ENCODE results near the gene TMEM179B. TPM values are rescaled to one million over a fixed set of nuclear protein-coding genes. Genes with fewer than 3 reads are reported as not detected.

The TMEM179B gene
- total RNA-seq, 2 experiments from 2014 or later, result 34.7 to 37.4 TPM

DNA sequence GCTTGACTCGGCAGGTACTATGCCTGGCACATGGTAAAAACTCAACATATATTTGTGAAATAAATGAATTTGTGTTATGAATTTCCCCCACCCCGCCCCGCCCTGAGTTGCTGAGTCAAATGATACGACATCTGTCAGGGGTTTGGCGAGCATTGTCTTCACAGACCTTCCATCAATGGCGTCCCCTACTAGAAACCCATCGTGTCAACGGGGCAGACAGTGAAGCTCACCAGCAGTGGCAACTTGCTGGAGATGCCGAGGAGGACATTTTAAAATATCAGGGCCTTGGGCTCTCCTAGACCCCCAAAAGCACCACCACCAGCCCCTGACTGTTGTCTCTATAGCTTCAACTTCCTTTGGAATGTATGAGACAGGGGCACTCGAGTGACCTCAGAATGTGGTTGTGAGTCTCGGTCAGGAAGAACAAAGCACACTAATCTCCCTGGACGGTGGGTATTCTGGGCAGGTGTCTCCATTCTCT lies 18.8 kb downstream of the TMEM179B start:
- peak; percentile 19 for ATAC-seq (ENCODE audit: poor library complexity)
- ChIA-PET CTCF (interaction anchor here (0.6 to 3.9 kb wide), 7 partner anchors 15 to 381 kb away, joined by 3 to 32 read pairs (median 5); partner anchors contain the start of genes SLC3A2 and TMEM179B), POLR2A (interaction anchor here (0.6 to 6.5 kb wide), 22 partner anchors 10 to 838 kb away, joined by 3 to 96 read pairs (median 4); partner anchors contain the start of genes C11orf98, CSKMT, HNRNPUL2 and POLR2G)
- no peaks in the 10 kb centered on the region for H3K9me3 Mint-ChIP-seq
- peaks cover 41% of the 10 kb centered on the region for H3K4me1 Mint-ChIP-seq (ENCODE audit: low read depth)
- H3K36me3 Mint-ChIP-seq (ENCODE audit: low read depth), result peaks cover 47% of the 10 kb centered on the region
- H3K9me3 ChIP-seq (ENCODE audit: control insufficient read depth in 1 of 2, insufficient read depth in 1 of 2, low read length in 2 of 2), result no peaks in the 10 kb centered on the region
- H3K27me3 Mint-ChIP-seq, result no peaks in the 10 kb centered on the region
- peak overlapping the region; percentile 98 for H3K4me3 Mint-ChIP-seq
- H3K27ac Mint-ChIP-seq, result peak overlapping the region; percentile 97
- intact Hi-C loops (cut with DNase I, micrococcal nuclease), result loop anchor here (1.0 to 2.0 kb wide), 5 partner anchors 14 to 77 kb away; partner anchors contain the start of genes WDR74 (in 2 of the 2), STX5 (in 1 of the 2), TEX54 (in 1 of the 2) and TMEM179B (in 1 of the 2)
- H3K4me3 ChIP-seq (ENCODE audit: low read length), result peak overlapping the region; percentile 70
- peaks cover 30% of the 10 kb centered on the region for H3K36me3 ChIP-seq (ENCODE audit: insufficient read depth, low read length)
- DNase-seq, result peak in 6 of 14 experiments; percentile 7 to 66 (median 22)
- H3K27me3 ChIP-seq (ENCODE audit: control insufficient read depth in 1 of 2, insufficient read depth in 2 of 2, low read length in 2 of 2), result no peaks in the 10 kb centered on the region
- peaks cover 36% of the 10 kb centered on the region for H3K4me1 ChIP-seq (ENCODE audit: insufficient read depth, low read length)
- H3K27ac ChIP-seq (ENCODE audit: low read depth in 1 of 2, low read length in 2 of 2), result peak overlapping the region; percentile 60 to 83
- TF ChIP-seq, protein P1, sequence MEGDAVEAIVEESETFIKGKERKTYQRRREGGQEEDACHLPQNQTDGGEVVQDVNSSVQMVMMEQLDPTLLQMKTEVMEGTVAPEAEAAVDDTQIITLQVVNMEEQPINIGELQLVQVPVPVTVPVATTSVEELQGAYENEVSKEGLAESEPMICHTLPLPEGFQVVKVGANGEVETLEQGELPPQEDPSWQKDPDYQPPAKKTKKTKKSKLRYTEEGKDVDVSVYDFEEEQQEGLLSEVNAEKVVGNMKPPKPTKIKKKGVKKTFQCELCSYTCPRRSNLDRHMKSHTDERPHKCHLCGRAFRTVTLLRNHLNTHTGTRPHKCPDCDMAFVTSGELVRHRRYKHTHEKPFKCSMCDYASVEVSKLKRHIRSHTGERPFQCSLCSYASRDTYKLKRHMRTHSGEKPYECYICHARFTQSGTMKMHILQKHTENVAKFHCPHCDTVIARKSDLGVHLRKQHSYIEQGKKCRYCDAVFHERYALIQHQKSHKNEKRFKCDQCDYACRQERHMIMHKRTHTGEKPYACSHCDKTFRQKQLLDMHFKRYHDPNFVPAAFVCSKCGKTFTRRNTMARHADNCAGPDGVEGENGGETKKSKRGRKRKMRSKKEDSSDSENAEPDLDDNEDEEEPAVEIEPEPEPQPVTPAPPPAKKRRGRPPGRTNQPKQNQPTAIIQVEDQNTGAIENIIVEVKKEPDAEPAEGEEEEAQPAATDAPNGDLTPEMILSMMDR (IDR thresholded peaks at IDR 0.05), result no peak

DNA sequence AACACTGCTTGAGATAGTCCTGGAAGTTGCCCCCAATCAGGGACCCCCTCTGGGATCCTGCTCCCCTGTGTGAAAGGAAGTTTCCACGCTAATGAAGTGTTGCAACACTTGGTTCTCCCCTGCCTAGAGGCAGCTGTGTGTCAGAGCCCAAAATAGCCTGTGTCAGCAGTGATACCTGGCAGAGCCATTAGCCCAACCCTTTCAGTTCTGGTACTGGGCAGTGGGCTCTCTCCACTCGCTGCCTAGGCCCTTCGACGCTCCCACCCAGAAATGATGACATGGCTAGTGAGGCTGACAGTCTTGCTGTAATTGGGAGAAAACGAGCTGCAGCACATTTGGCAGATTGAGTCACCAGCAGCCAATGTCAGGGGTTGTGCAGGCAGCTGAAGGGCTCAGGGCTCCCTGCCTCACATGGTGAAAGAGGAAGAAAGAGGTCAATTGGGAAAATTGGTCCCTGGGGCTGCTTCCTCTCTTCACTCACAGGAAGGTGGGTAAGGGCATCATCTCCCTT lies 19.5 kb downstream of the TMEM179B start:
- TF ChIP-seq, protein P1 (IDR thresholded peaks at IDR 0.05), result no peak
- peaks cover 41% of the 10 kb centered on the region for H3K36me3 Mint-ChIP-seq (ENCODE audit: low read depth)
- H3K4me3 ChIP-seq (ENCODE audit: low read length), result no peak overlapping the region
- CTCF ChIA-PET, result interaction anchor here (0.6 to 3.9 kb wide), 5 partner anchors 20 to 382 kb away, joined by 3 to 32 read pairs (median 5); partner anchors contain the start of genes SLC3A2 and TMEM179B
- peak in 2 of 14 experiments; percentile 63 to 73 for DNase-seq
- H3K27ac ChIP-seq (ENCODE audit: low read depth in 1 of 2, low read length in 2 of 2), result peak overlapping the region in 1 of 2 donors; percentile 83
- H3K4me3 Mint-ChIP-seq, result peak overlapping the region; percentile 98
- H3K4me1 Mint-ChIP-seq (ENCODE audit: low read depth), result peaks cover 38% of the 10 kb centered on the region
- intact Hi-C loops (cut with DNase I, micrococcal nuclease), result no loop called here
- no peaks in the 10 kb centered on the region for H3K9me3 ChIP-seq (ENCODE audit: control insufficient read depth in 1 of 2, insufficient read depth in 1 of 2, low read length in 2 of 2)
- no peaks in the 10 kb centered on the region for H3K27me3 Mint-ChIP-seq
- H3K4me1 ChIP-seq (ENCODE audit: insufficient read depth, low read length), result peaks cover 36% of the 10 kb centered on the region
- H3K9me3 Mint-ChIP-seq, result no peaks in the 10 kb centered on the region
- POLR2A ChIA-PET, result interaction anchor here (0.6 to 6.5 kb wide), 10 partner anchors 12 to 765 kb away, joined by 3 to 96 read pairs (median 8); partner anchors contain the start of genes STX5, TEX54, TMEM179B and TMEM223
- peak overlapping the region; percentile 97 for H3K27ac Mint-ChIP-seq
- ATAC-seq (ENCODE audit: poor library complexity), result no peak
- H3K36me3 ChIP-seq (ENCODE audit: insufficient read depth, low read length), result peaks cover 24% of the 10 kb centered on the region
- H3K27me3 ChIP-seq (ENCODE audit: control insufficient read depth in 1 of 2, insufficient read depth in 2 of 2, low read length in 2 of 2), result no peaks in the 10 kb centered on the region

DNA sequence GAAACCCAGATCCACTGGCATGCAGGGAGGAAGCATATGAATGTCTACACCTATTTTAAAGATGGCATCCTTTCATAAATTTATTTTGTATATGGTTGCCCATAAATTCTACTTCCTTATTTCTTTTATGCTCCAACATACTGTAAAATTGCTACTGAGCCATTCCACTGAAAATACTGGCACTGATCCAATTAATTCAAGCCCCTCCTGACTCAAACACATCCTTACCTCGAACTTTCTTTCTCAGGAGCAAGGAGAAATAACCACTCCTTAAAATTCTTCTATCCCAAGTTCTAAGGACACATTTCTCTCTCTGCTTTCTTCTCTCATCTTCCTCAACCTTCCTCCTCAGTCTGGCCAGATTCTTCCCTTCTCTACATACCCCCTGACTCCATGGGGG lies 23.5 kb downstream of the TMEM179B start:
- Mint-ChIP-seq H3K4me1 (ENCODE audit: low read depth) (peaks cover 8% of the 10 kb centered on the region), H3K4me3 (no peak overlapping the region), H3K27ac (no peak overlapping the region), H3K36me3 (ENCODE audit: low read depth) (no peaks in the 10 kb centered on the region), H3K27me3 (no peaks in the 10 kb centered on the region), H3K9me3 (no peaks in the 10 kb centered on the region)
- ChIA-PET POLR2A (interaction anchor here (1.2 kb wide), 1 partner anchor 17 kb away, joined by 5 read pairs; no protein-coding TSS in a partner anchor), CTCF (no interaction called here)
- Histone ChIP-seq H3K4me1 (ENCODE audit: insufficient read depth, low read length) (peaks cover 8% of the 10 kb centered on the region), H3K27me3 (ENCODE audit: control insufficient read depth in 1 of 2, insufficient read depth in 2 of 2, low read length in 2 of 2) (no peaks in the 10 kb centered on the region), H3K27ac (ENCODE audit: low read depth in 1 of 2, low read length in 2 of 2) (no peak overlapping the region), H3K4me3 (ENCODE audit: low read length) (no peak overlapping the region), H3K9me3 (ENCODE audit: control insufficient read depth in 1 of 2, insufficient read depth in 1 of 2, low read length in 2 of 2) (no peaks in the 10 kb centered on the region), H3K36me3 (ENCODE audit: insufficient read depth, low read length) (peaks cover 12% of the 10 kb centered on the region)
- ATAC-seq (ENCODE audit: poor library complexity) (no peak), DNase-seq (no peak)
- intact Hi-C loops (cut with DNase I, micrococcal nuclease), result no loop called here
- TF ChIP-seq, protein P1 (IDR thresholded peaks at IDR 0.05), result no peak

All from CD4-positive, alpha-beta T cell (primary cell).